Osteoblast (primary cell): ENCODE results near the gene RPS3. TPM values are rescaled to one million over a fixed set of nuclear protein-coding genes. Genes with fewer than 3 reads are reported as not detected.

Experiments used
- DNase-seq: peaks from one replicate; pipeline ENCODE4 v3.0.0; 2011; ENCODE audit warnings: low spot score, mixed read lengths; ENCODE audit not compliant: insufficient read length; ENCODE audit errors: missing footprints
- H2AFZ ChIP-seq: 2 replicates; pipeline ENCODE4 v1.6.0; 2011; ENCODE audit warnings: mild to moderate bottlenecking, low read length
- H3K27ac ChIP-seq: 2 replicates; pipeline ENCODE4 v1.5.1; 2011; ENCODE audit warnings: mild to moderate bottlenecking, low read depth, low read length, moderate library complexity
- H3K27me3 ChIP-seq: 2 replicates; pipeline ENCODE4 v1.6.0; 2012; ENCODE audit warnings: mild to moderate bottlenecking, control low read depth, inconsistent platforms, low read length, moderate library complexity; ENCODE audit not compliant: insufficient read depth
- H3K36me3 ChIP-seq: 2 replicates; pipeline ENCODE4 v1.5.1; 2011; ENCODE audit warnings: mild to moderate bottlenecking, low read length, control low read depth, moderate library complexity; ENCODE audit not compliant: insufficient read depth
- H3K4me1 ChIP-seq: 2 replicates; pipeline ENCODE4 v1.5.1; 2011; ENCODE audit warnings: mild to moderate bottlenecking, low read length, control low read depth, moderate library complexity; ENCODE audit not compliant: insufficient read depth
- H3K4me2 ChIP-seq: 2 replicates; pipeline ENCODE4 v1.6.0; 2011; ENCODE audit warnings: mild to moderate bottlenecking, low read length; ENCODE audit not compliant: insufficient read depth
- H3K4me3 ChIP-seq: fragments of 200-600 bp; sonication (generic); 3 replicates; pipeline ENCODE4 v1.5.1; 2012; ENCODE audit warnings: mild to moderate bottlenecking, low read length, inconsistent platforms; ENCODE audit not compliant: insufficient read depth
- H3K79me2 ChIP-seq: 2 replicates; pipeline ENCODE4 v1.6.0; 2012; ENCODE audit warnings: mild to moderate bottlenecking, low read length, control low read depth, inconsistent platforms; ENCODE audit not compliant: insufficient read depth
- H3K9me3 ChIP-seq: 2 replicates; pipeline ENCODE4 v1.5.1; 2011; ENCODE audit warnings: low read depth, low read length, control low read depth
- H4K20me1 ChIP-seq: 2 replicates; pipeline ENCODE4 v1.6.0; 2012; ENCODE audit warnings: mild to moderate bottlenecking, low read length, control low read depth; ENCODE audit not compliant: insufficient read depth
- CTCF ChIP-seq: IDR thresholded peaks from 2 replicates; pipeline ENCODE4 v1.5.1; 2011; ENCODE audit warnings: mild to moderate bottlenecking, low read depth, low read length, moderate library complexity; ENCODE audit errors: extremely low read depth
- total RNA-seq: library from RNA; depleted of rRNA; stranded (reverse); fragments of >200 nt; gene quantifications from 2 replicates; pipeline ENCODE4 v1.2.3, GENCODE V29; 2012

The RPS3 gene
- 1,511 and 1,512 TPM in 2 replicates for total RNA-seq

- H2AFZ ChIP-seq, result peak within 1 kb of the TSS; percentile 91
- peak within 1 kb of the TSS; percentile 75 for H3K4me3 ChIP-seq
- peaks cover 46% of the 10 kb centered on the region for H4K20me1 ChIP-seq
- H3K4me2 ChIP-seq, result peak within 1 kb of the TSS; percentile 100
- H3K36me3 ChIP-seq, result peaks cover 42% of the 10 kb centered on the region
- H3K9me3 ChIP-seq, result no peaks in the 10 kb centered on the region
- H3K27me3 ChIP-seq, result no peaks in the 10 kb centered on the region
- H3K4me1 ChIP-seq, result peaks cover 40% of the 10 kb centered on the region
- H3K27ac ChIP-seq, result peak within 1 kb of the TSS; percentile 86
- peak; percentile 96 for DNase-seq
- H3K79me2 ChIP-seq, result peaks cover 52% of the 10 kb centered on the region
- no peak for TF ChIP-seq CTCF
Measured at GRCh38 chr11:75399344-75400145, at the start of gene RPS3. Gene RPS3, plus strand, starts transcription at chr11:75399518. Its CDS starts 30 bp downstream, at chr11:75399548.

- DNase-seq, result no peak
- Histone ChIP-seq H3K9me3 (no peaks in the 10 kb centered on the region), H3K27ac (no peak overlapping the region), H3K4me3 (no peak overlapping the region), H2AFZ (no peak overlapping the region), H4K20me1 (peaks cover 8% of the 10 kb centered on the region), H3K27me3 (no peaks in the 10 kb centered on the region), H3K4me2 (no peak overlapping the region), H3K4me1 (peaks cover 31% of the 10 kb centered on the region), H3K36me3 (no peaks in the 10 kb centered on the region), H3K79me2 (peaks cover 2% of the 10 kb centered on the region)
- no peak for TF ChIP-seq CTCF
Measured at GRCh38 chr11:75349521-75350116, 49.7 kb upstream of the RPS3 start.

DNA sequence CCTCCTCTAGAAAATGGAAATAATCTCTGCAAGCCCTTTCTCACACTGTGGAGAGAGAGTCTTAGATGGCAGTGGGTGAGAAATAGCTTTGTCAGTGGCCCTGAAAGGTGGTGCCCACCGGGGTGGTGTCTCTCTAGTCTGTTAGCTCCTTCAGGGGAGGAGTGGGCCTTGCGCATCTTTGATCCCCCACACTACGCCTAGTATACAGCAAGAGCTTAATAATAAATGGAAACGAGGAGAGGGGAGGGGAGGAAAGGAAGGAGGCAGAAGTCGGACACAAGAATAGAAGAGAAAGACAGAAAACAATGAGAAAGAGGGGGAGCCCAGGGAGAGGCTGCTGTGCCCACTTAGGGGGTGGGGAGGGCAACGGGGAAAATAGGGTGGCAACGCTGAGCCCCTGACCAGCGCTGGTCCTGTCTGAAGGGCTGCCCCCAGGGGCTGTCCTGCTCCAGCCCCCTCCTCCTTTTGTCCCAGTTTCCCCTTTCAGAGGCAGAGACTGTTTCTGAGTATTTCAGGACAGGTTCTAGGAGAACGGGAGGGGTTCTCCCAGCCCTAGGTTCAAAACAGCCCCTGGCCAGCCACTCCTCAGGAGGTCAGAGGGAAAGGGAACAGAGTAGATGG is 49.1 kb upstream of the RPS3 start:
- Histone ChIP-seq H3K4me1 (peaks cover 31% of the 10 kb centered on the region), H2AFZ (no peak overlapping the region), H3K4me3 (no peak overlapping the region), H4K20me1 (peaks cover 8% of the 10 kb centered on the region), H3K4me2 (no peak overlapping the region), H3K79me2 (peaks cover 2% of the 10 kb centered on the region), H3K27ac (no peak overlapping the region), H3K27me3 (no peaks in the 10 kb centered on the region), H3K9me3 (no peaks in the 10 kb centered on the region), H3K36me3 (no peaks in the 10 kb centered on the region)
- no peak for TF ChIP-seq CTCF
- no peak for DNase-seq
